ENCODE data around the gene TLX3. TPM values are rescaled to one million over a fixed set of nuclear protein-coding genes. Genes with fewer than 3 reads are reported as not detected.
A peak's percentile ranks its signal among the peaks of the same experiment; 100 is the strongest.

TLX3 gene
- polyA plus RNA-seq, result under 1 TPM in 1 of 4 donors, not detected in 3; 0.04 TPM
- long read RNA-seq, donor 1, result 0 reads
- long read RNA-seq, donor 2, result 0 reads
- long read RNA-seq, donor 3, result 0 reads
- long read RNA-seq, donor 4, result 0 reads
- long read RNA-seq, donor 5, result 0 reads
- long read RNA-seq, donor 6, result 0 reads
- long read RNA-seq, donor 7, result 0 reads
- long read RNA-seq, donor 8, result 0 reads
- long read RNA-seq, donor 9, result 0 reads
- long read RNA-seq, donor 10, result 0 reads

- no peak for FAIRE-seq
- 5 to 14% (median 13%) methylated on average over 73 of the region's 73 CpGs for WGBS, 3 donors
- H3K27me3 ChIP-seq (ENCODE audit: control insufficient read depth in 3 of 3, insufficient read depth in 3 of 3, low read length in 3 of 3), result peaks cover 24 to 94% (median 72%) of the 10 kb centered on the region in 3 donors
Observed at GRCh38 chr5:171308453-171309275, at the start of gene TLX3. TSS of gene TLX3 (plus strand) at chr5:171309248. CDS start at chr5:171309366, 118 bp downstream.

DNA sequence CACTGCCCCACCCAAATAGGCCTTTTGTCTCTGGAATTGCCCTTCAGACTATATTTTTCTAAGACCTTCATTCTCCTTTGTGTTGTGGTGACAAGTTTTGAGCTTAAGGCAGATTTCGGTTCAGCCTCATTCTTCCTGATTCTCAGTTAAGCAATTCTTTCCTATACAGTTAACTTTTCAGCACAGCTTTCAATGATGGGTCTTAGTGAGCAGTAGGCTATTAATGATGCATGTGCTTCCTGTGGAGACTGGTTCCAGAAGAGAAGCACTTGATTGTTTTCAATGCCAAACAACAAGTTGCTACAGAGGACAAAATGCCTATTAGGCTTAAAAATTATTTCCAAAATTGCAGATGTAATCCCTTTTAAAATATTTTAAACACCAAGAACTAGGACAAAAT is 47.7 kb upstream of the TLX3 start:
- no peak for FAIRE-seq
- no peak for DNase-seq
- no peaks in the 10 kb centered on the region for H3K27me3 ChIP-seq (ENCODE audit: control insufficient read depth in 3 of 3, insufficient read depth in 3 of 3, low read length in 3 of 3)
- no peaks in the 10 kb centered on the region for H3K9me3 ChIP-seq (ENCODE audit: control insufficient read depth in 2 of 2, insufficient read depth in 1 of 2, low read depth in 1 of 2, low read length in 1 of 2)
- H3K36me3 ChIP-seq (ENCODE audit: control insufficient read depth in 3 of 3, insufficient read depth in 2 of 3, low read depth in 1 of 3, low read length in 3 of 3), result no peaks in the 10 kb centered on the region
- H3K4me1 ChIP-seq (ENCODE audit: control insufficient read depth in 3 of 3, insufficient read depth in 2 of 3, low read depth in 1 of 3, low read length in 2 of 3), result no peaks in the 10 kb centered on the region
- no peak overlapping the region for H3K4me3 ChIP-seq (ENCODE audit: low read depth in 1 of 3, low read length in 3 of 3)
- H3K27ac ChIP-seq (ENCODE audit: low read depth in 1 of 3, low read length in 2 of 3), result no peak overlapping the region
- 73 to 91% (median 78%) methylated on average over 1 of the region's 1 CpG for WGBS, 3 donors

More at GRCh38 chr5:171308453-171309275, at the start of gene TLX3:
- no peaks in the 10 kb centered on the region for H3K36me3 ChIP-seq (ENCODE audit: control insufficient read depth in 3 of 3, insufficient read depth in 2 of 3, low read depth in 1 of 3, low read length in 3 of 3)
- no peak within 1 kb of the TSS for H3K27ac ChIP-seq (ENCODE audit: low read depth in 1 of 3, low read length in 2 of 3)
- H3K9me3 ChIP-seq (ENCODE audit: control insufficient read depth in 2 of 2, insufficient read depth in 1 of 2, low read depth in 1 of 2, low read length in 1 of 2), result no peaks in the 10 kb centered on the region
- DNase-seq, result no peak
- H3K4me1 ChIP-seq (ENCODE audit: control insufficient read depth in 3 of 3, insufficient read depth in 2 of 3, low read depth in 1 of 3, low read length in 2 of 3), result peaks cover 0 to 12% (median 4%) of the 10 kb centered on the region in 3 donors
- peak within 1 kb of the TSS in 1 of 3 donors; percentile 26 for H3K4me3 ChIP-seq (ENCODE audit: low read depth in 1 of 3, low read length in 3 of 3)

DNA sequence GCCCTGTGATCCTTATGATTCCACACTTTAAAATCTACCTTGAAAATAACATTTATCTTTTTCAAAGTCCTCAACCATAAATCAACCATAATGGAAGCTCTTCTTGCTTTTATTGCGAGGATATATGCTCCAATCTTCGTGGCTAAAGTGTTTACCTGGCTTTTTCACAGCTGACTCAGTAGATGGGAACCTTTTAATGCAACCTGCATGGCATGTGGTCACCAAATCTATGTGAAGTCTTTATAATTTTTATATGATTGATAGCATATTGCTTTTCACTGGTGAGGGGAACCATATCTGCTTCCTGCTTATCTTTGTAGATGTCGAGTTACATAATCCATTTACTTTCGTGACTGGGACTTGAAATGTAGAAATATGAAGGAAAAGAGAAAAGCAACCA is 47.1 kb upstream of the TLX3 start:
- DNase-seq, result no peak
- Histone ChIP-seq H3K27ac (ENCODE audit: low read depth in 1 of 3, low read length in 2 of 3) (no peak overlapping the region), H3K27me3 (ENCODE audit: control insufficient read depth in 3 of 3, insufficient read depth in 3 of 3, low read length in 3 of 3) (no peaks in the 10 kb centered on the region), H3K9me3 (ENCODE audit: control insufficient read depth in 2 of 2, insufficient read depth in 1 of 2, low read depth in 1 of 2, low read length in 1 of 2) (no peaks in the 10 kb centered on the region), H3K4me1 (ENCODE audit: control insufficient read depth in 3 of 3, insufficient read depth in 2 of 3, low read depth in 1 of 3, low read length in 2 of 3) (no peaks in the 10 kb centered on the region), H3K36me3 (ENCODE audit: control insufficient read depth in 3 of 3, insufficient read depth in 2 of 3, low read depth in 1 of 3, low read length in 3 of 3) (no peaks in the 10 kb centered on the region), H3K4me3 (ENCODE audit: low read depth in 1 of 3, low read length in 3 of 3) (no peak overlapping the region)
- FAIRE-seq, result no peak
- 92% methylated on average over 4 of the region's 4 CpGs for WGBS, 3 donors

DNA sequence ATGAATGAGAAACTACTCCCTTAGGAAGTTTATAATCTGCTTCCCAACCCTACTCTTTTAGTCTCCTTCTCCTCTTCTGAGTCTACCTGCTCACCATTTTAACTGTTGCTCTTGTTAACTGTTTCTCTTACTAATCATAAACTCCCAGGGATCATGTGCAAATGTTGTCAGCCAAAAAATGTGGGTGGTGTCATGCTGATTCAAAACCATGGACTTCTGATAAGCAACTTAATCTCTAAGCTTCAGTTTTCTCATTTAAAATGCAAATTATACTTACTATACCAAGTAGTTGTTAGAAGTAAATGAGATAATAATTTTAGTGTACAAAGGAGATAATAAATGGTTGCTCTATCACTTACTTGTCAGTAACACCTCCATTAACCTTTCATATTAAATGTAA is 45.9 kb upstream of the TLX3 start:
- Histone ChIP-seq H3K4me3 (ENCODE audit: low read depth in 1 of 3, low read length in 3 of 3) (no peak overlapping the region), H3K36me3 (ENCODE audit: control insufficient read depth in 3 of 3, insufficient read depth in 2 of 3, low read depth in 1 of 3, low read length in 3 of 3) (no peaks in the 10 kb centered on the region), H3K4me1 (ENCODE audit: control insufficient read depth in 3 of 3, insufficient read depth in 2 of 3, low read depth in 1 of 3, low read length in 2 of 3) (no peaks in the 10 kb centered on the region), H3K9me3 (ENCODE audit: control insufficient read depth in 2 of 2, insufficient read depth in 1 of 2, low read depth in 1 of 2, low read length in 1 of 2) (no peaks in the 10 kb centered on the region), H3K27ac (ENCODE audit: low read depth in 1 of 3, low read length in 2 of 3) (no peak overlapping the region), H3K27me3 (ENCODE audit: control insufficient read depth in 3 of 3, insufficient read depth in 3 of 3, low read length in 3 of 3) (no peaks in the 10 kb centered on the region)
- FAIRE-seq, result no peak
- DNase-seq, result no peak

GRCh38 chr5:171264843-171265242 is 44.2 kb upstream of the TLX3 start:
- DNase-seq (peak in 1 of 2 donors; percentile 20), FAIRE-seq (no peak)
- Histone ChIP-seq H3K4me3 (ENCODE audit: low read depth in 1 of 3, low read length in 3 of 3) (no peak overlapping the region), H3K27ac (ENCODE audit: low read depth in 1 of 3, low read length in 2 of 3) (no peak overlapping the region), H3K36me3 (ENCODE audit: control insufficient read depth in 3 of 3, insufficient read depth in 2 of 3, low read depth in 1 of 3, low read length in 3 of 3) (no peaks in the 10 kb centered on the region), H3K27me3 (ENCODE audit: control insufficient read depth in 3 of 3, insufficient read depth in 3 of 3, low read length in 3 of 3) (no peaks in the 10 kb centered on the region), H3K9me3 (ENCODE audit: control insufficient read depth in 2 of 2, insufficient read depth in 1 of 2, low read depth in 1 of 2, low read length in 1 of 2) (no peaks in the 10 kb centered on the region), H3K4me1 (ENCODE audit: control insufficient read depth in 3 of 3, insufficient read depth in 2 of 3, low read depth in 1 of 3, low read length in 2 of 3) (no peaks in the 10 kb centered on the region)
- WGBS, 3 donors, result 67 to 83% (median 82%) methylated on average over 2 of the region's 2 CpGs

DNA sequence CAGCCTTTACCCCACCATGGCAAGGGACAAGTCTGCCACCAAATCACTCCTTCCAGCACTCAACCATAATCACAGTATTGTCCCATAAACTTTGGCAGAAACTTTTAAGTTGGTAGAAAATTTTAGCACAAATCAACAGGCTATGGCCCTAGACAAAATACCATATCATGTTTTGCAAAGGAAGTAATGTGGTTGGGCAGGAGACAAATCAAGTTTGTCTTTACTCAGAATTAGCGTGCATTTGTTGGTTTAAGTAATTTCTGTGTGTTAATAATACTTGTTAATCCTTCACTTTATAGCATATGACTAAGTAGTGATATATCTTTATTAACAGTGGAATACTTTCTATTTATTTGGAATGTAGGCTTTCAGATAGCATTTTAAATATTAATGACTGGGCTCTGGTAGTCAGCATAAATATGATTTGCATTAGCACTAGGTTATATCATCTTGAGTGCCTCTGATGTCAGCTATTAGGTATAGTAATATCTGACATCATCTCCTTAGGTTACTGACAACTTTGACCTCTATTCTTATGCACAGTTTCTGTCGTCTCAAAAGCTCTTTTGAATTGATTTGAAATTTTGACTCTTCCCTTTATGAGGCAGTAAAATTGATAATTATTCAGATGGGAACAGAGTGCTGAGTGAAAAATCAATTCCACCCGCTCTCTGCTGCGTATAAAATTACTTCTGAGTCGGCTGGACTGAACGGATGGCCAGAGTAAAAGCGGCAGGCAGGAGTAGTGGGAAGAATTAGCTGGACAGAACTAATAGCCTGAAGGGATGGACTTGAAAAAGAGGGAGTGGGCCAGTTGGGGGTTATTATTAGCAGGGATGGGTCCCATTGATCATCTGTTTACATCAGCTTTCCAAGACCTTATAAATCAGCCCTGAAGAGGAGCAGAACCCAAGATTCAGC is 40.1 kb upstream of the TLX3 start:
- H3K27ac ChIP-seq (ENCODE audit: low read depth in 1 of 3, low read length in 2 of 3), result no peak overlapping the region
- H3K27me3 ChIP-seq (ENCODE audit: control insufficient read depth in 3 of 3, insufficient read depth in 3 of 3, low read length in 3 of 3), result no peaks in the 10 kb centered on the region
- H3K4me3 ChIP-seq (ENCODE audit: low read depth in 1 of 3, low read length in 3 of 3), result no peak overlapping the region
- WGBS, 3 donors, result 84 to 86% (median 86%) methylated on average over 7 of the region's 7 CpGs
- FAIRE-seq (no peak), DNase-seq (no peak)
- no peaks in the 10 kb centered on the region for H3K9me3 ChIP-seq (ENCODE audit: control insufficient read depth in 2 of 2, insufficient read depth in 1 of 2, low read depth in 1 of 2, low read length in 1 of 2)
- H3K4me1 ChIP-seq (ENCODE audit: control insufficient read depth in 3 of 3, insufficient read depth in 2 of 3, low read depth in 1 of 3, low read length in 2 of 3), result no peaks in the 10 kb centered on the region
- H3K36me3 ChIP-seq (ENCODE audit: control insufficient read depth in 3 of 3, insufficient read depth in 2 of 3, low read depth in 1 of 3, low read length in 3 of 3), result no peaks in the 10 kb centered on the region

DNA sequence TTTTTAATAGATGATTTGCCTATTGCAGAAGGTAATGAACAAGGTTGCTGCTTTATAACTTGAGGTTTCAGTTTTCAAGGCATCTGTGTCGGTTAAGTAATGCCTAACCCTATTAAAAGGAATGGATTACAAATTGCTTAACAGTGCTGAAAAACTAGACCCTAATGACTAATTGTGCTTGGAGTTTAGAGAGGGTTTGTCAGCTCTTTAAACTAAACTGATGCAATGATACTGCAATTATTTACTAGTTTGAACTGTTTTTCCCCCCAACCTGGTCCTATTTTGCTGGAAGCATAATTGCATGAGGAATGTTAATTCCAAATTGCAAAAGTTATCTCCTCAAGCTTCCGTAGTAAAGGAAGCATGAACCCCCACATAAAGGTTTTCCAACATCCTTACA is 39.3 kb upstream of the TLX3 start:
- Histone ChIP-seq H3K4me3 (ENCODE audit: low read depth in 1 of 3, low read length in 3 of 3) (no peak overlapping the region), H3K27me3 (ENCODE audit: control insufficient read depth in 3 of 3, insufficient read depth in 3 of 3, low read length in 3 of 3) (no peaks in the 10 kb centered on the region), H3K4me1 (ENCODE audit: control insufficient read depth in 3 of 3, insufficient read depth in 2 of 3, low read depth in 1 of 3, low read length in 2 of 3) (no peaks in the 10 kb centered on the region), H3K27ac (ENCODE audit: low read depth in 1 of 3, low read length in 2 of 3) (no peak overlapping the region), H3K36me3 (ENCODE audit: control insufficient read depth in 3 of 3, insufficient read depth in 2 of 3, low read depth in 1 of 3, low read length in 3 of 3) (no peaks in the 10 kb centered on the region), H3K9me3 (ENCODE audit: control insufficient read depth in 2 of 2, insufficient read depth in 1 of 2, low read depth in 1 of 2, low read length in 1 of 2) (no peaks in the 10 kb centered on the region)
- DNase-seq (no peak), FAIRE-seq (no peak)
- 82 to 89% (median 88%) methylated on average over 2 of the region's 2 CpGs for WGBS, 3 donors

DNA sequence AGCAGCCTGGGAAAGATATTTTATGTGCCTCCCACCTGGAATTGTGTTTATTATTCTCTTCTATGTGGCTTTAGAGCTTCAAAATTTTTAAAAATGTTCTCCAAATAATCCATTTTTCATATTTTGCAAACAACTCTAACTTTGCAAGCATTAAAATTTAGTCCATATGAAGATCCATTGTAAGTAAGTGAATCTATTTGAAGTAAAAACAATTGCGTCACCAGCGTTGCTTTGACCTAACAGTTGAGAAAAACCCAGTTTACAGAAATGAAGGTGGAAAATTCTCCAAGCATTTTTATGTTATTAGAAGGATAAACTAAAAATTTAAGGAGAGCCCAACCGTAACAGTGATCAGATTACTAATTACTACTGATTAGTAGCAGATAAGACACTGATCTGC is 38.9 kb upstream of the TLX3 start:
- FAIRE-seq, result no peak
- Histone ChIP-seq H3K36me3 (ENCODE audit: control insufficient read depth in 3 of 3, insufficient read depth in 2 of 3, low read depth in 1 of 3, low read length in 3 of 3) (no peaks in the 10 kb centered on the region), H3K27me3 (ENCODE audit: control insufficient read depth in 3 of 3, insufficient read depth in 3 of 3, low read length in 3 of 3) (no peaks in the 10 kb centered on the region), H3K9me3 (ENCODE audit: control insufficient read depth in 2 of 2, insufficient read depth in 1 of 2, low read depth in 1 of 2, low read length in 1 of 2) (no peaks in the 10 kb centered on the region), H3K4me1 (ENCODE audit: control insufficient read depth in 3 of 3, insufficient read depth in 2 of 3, low read depth in 1 of 3, low read length in 2 of 3) (no peaks in the 10 kb centered on the region), H3K27ac (ENCODE audit: low read depth in 1 of 3, low read length in 2 of 3) (no peak overlapping the region), H3K4me3 (ENCODE audit: low read depth in 1 of 3, low read length in 3 of 3) (no peak overlapping the region)
- DNase-seq, result no peak
- 89 to 90% (median 90%) methylated on average over 3 of the region's 3 CpGs for WGBS, 3 donors
